Hematopoietic multipotent progenitor cell (in vitro differentiated cells): ENCODE measurements around the gene ARHGEF5. TPM values are rescaled to one million over a fixed set of nuclear protein-coding genes. Genes with fewer than 3 reads are reported as not detected.

ENCODE experiments used
- DNase-seq, 3 donors: peaks; one replicate each; pipeline ENCODE4 v3.0.0-alpha.2; 2011 to 2015; ENCODE audit warnings: low read depth in 2 of 3, low spot score in 2 of 3
- total RNA-seq: library from RNA; depleted of rRNA; stranded (reverse); fragments of >200 nt; gene quantifications from one replicate; pipeline ENCODE4 v1.2.3, GENCODE V29; 2012

Gene ARHGEF5
- total RNA-seq, 1 donor: 4.3 TPM

DNA sequence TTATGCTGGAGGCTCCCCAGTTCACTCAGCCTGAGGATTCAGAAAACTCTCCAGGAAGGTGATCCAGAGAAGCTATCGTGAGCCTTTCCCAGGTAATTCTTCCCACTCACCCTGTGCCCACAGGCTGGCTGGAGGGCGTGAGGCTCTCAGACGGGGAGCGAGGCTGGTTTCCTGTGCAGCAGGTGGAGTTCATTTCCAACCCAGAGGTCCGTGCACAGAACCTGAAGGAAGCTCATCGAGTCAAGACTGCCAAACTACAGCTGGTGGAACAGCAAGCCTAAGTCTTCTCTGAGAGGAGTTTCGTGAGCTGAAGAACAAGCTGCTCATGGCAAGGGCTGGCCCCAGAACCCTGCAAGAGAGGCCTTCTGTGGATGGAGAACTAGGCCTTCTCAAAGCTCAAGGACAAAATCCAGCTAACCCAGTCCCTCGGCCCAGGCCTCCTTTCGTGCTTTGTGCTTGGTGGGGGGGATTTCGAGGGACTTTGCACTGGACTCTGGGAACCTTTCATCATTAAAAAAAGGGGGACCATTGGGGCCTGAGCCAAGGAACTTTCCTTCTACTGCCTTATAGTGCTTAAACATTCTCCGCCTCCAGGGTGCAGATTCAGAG is 24.7 kb downstream of the ARHGEF5 start:
- DNase-seq: no peak

DNA sequence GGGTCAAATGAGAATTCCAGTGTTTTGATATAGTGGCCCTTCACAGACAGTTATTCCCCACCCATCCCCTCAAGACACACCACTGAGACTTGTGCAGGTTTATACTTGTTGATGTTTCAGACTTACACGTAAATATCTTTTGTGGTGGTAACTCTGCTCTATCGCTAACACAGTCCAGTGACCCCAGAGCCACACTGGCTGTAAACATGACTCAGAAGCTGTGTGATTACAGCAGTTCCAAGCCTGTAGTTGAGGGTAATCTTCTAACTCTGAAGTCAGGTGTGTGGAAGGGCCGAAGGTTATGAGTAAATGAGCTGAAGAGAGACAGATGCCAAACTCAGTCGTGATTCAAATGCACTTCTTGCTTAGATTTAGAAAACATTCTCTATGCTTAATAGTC is 28.9 kb downstream of the ARHGEF5 start:
- no peak for DNase-seq

DNA sequence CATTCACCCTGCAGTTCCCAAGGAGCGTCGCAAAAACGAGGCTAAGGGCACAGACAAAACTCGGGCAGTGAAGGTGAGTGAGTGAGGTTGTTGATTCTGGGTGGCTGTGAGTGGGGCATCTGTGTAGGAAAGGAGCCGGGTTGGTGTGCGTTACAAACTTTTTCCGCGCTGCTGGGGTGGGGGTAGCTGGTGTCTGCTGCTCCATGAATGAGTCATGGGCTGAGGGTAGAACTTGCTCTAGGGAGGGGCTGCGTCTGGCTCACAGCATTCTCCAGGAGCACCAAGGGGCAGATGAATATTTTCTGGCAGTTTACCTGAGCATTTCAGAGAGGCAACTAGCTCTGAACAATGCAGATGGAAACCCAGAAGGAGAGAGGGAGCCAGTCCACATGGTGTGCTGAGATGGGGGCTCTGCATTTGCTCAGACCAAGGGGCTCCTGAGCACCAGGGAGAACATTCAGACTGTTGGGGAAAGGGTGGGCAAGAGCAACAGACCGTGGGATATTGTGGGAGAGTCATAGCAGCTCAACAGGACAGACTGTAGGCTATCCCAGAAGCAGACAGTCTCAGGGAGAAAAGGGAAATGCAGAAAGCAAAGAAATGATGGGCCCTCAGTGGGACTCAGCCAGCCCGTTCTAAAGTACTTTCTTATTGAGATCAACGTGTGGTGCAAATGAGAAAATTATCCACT is 29.5 kb downstream of the ARHGEF5 start:
- peak in 1 of 3 donors; percentile 23 for DNase-seq

DNA sequence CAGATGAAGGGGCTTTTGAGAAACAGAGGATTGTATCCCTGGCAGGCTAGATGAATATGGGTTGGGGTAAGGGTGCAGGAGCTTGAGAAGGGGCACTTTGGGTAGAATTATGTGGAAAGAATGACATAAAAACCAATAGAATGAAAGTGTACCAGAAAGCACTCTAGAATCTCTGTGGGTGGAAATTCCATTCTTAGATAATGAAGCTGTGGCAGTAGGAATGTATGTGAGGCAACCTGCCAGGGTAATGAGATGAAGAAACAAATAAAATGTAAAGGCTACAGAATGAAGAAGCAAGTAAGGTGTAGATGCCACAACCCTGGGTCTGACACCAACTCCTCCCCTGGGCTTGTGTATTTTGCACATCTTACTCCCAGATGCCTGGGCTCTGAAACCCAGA is 31.5 kb downstream of the ARHGEF5 start:
- no peak for DNase-seq

DNA sequence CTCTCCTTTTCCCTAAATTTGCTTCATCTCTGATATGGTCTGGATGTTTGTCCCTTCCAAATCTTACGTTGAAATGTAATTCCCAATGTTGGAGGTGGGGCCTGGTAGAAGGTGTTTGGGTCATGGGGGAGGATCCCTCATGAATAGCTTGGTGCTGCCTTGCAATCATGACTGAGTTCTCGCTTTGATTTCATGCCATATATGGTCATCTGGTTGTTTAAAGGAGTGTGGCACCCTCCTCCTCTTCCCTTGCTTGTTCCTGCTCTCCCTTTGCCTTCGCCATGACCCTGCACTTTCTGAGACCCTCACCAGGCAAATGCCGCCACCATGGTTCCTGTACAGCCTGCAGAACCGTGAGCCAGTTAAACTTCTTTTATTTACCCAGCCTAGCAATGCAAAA is 33.7 kb downstream of the ARHGEF5 start:
- DNase-seq: no peak

DNA sequence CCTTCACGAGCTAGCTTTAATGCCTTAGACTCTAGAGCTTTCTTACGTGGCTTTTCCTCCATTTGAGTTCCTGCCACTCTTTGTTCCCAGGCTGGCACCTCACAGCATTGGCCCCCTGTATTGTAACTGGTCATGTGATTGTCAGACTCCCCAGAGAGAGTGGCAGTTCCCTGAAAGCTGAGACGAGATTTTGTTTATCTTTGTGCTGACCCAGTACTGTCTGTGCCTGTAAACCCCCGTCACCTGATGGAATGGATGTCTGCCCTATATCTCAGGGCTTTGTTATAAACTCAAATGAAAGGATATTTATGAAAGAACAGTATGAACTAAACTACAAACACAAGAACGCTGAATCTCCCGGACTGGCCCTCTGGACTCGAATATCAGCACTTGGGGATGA is 35.3 kb downstream of the ARHGEF5 start:
- no peak for DNase-seq

DNA sequence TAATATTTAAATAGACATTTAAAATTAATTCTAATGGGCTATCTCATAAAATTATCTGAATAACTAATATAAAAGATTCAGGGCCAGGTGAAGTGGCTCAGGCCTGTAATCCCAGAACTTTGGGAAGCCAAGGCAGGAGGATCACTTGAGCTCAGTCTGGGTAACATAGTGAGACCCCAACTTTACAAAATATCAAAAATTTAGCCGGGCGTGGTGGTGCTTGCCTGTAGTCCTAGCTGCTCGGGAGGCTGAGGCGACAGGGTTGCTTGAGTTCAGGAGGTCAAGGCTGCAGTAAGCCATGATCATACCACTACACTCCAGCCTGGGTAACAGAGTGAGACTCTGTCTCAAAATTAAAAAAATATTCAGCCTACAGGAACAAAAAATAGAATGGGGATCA is 35.8 kb downstream of the ARHGEF5 start:
- no peak for DNase-seq

DNA sequence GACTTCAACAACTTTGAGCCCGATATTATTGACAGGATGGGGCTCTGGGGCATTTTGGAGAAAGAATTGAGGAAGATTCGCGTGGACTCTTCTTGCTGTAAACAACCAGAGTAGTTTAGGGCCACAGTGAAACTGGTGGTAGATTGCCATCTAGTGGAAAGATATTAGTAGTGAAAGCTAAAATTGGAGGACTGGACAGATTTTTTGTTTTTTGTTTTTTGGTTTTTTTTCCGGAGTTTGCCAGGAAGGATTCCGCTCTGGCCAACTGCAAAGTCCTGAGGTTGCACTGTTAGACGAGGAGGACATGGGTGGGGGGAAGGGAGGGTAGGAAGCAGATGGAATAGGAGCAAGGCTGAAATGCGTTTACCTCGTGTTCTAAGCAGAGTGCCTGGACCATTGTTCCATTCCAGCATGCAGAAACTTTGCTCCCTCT is 36.6 kb downstream of the ARHGEF5 start:
- peak; percentile 21 to 78 (median 49) for DNase-seq

DNA sequence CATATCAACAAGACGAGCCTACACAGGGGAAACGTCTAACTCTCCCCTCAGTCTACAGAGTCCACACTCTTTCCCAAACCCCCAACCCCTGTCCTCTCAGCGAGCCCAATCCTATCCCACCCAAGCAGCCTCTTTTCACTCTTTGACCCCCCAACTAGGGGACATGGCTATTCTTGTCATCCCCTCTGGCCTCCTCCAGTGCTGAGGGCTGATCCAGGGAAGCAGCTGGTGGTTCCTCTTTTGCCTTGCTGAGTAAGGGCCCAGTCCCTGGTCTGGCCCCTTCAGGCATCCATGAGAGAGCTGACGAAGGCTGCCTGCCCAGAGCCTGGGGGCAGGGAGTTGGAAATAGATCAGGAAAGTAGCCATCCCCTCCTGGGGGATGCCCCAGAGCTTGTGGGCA is 41.9 kb downstream of the ARHGEF5 start:
- peak in 1 of 3 donors; percentile 9 for DNase-seq

DNA sequence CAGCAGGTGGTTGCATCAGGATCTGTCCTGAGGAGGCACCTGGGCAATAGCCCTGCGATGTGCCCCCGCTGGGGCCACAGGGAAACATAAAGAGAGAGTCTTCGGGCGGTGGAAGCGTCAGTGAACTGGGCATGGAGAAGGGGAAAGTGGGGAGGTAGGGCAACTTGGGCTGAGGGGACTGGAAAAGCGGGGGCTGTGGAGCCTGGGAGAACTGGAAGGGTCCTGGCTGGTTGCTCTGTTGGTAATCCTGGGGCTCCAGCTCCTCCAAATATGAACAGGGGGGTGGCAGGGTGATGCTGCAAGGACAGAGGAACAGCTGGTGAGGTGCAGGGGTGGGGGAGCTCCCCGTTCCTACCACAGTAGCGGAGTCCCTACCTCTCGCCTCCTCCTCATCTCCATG is 43.1 kb downstream of the ARHGEF5 start:
- DNase-seq: no peak

DNA sequence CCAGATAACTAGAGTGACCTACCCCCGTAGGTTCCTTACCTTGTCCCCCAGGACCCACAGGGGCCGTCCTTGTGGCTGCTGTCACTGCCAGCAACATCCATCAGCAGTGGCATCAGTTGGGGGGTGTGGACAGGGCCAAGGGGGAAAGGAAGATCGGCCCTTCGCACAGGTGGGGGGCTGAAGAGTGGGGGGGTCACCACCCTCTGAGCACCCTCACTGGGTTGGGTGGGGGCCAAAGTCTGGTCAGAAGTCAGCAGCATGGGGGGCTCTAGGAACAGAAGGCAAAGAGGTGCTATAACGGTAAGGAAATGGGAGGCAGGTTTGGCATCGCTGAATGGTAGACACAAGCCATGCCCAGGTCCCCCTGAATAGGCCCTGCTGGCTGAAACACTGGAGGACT is 43.7 kb downstream of the ARHGEF5 start:
- no peak for DNase-seq

DNA sequence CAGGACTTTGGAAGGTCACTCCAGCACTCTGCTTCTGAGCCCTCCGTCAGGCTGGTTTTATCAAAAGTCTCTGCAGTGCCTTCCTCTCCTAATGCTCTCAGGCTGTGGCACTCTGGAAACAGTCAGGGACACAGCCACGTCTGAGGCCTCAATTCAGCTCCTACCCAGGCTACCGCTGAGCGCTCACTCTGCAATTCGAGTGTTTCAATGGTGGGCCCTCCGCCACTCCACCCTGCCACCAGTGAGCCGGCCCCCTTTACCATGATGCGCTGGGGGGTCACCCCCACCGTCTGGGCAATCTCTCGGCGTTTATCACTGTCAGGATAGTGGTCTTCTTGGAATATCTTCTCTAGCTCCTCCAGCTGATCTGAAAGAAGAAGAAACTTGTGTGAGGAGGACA is 44.7 kb downstream of the ARHGEF5 start:
- no peak for DNase-seq

DNA sequence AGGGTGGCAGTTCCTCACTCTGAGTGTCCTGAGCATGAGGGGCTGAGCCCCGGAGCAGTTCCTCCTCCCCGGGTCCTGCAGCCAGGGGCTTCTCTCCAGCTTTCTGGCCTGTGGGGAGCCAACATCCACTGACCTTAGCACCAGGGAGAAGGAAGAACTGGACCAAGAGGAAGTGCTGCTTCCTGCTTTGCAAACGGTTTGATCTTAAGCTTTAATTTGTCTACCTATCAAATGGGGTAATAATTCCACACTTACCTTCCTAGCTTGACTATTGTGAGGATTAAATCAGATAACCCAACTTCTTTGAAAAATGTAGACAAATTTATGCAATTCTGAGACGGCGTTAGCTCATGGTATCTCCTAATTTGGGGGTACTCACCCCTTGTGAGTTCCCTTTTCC is 46.3 kb downstream of the ARHGEF5 start:
- no peak for DNase-seq

DNA sequence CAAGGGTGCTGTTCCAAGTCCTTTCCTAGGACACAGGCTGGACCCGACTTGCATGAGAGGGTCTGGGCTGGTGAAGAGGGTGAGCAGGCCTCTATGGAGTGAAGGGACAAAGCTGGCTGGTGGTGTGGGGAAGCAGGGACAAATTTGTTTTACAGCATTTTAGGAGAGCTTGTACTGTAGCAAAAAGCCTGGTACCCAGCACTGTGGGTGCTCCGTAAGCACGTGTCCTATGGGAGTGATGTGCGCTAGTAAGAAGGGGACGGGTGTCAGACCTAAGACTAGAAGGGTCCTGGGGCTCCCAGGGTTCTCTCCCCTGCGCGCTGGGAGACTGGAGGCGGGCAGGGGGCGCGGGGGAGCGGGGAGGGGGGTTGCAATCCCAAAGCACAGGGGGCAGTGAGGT is 47.9 kb downstream of the ARHGEF5 start:
- no peak for DNase-seq

DNA sequence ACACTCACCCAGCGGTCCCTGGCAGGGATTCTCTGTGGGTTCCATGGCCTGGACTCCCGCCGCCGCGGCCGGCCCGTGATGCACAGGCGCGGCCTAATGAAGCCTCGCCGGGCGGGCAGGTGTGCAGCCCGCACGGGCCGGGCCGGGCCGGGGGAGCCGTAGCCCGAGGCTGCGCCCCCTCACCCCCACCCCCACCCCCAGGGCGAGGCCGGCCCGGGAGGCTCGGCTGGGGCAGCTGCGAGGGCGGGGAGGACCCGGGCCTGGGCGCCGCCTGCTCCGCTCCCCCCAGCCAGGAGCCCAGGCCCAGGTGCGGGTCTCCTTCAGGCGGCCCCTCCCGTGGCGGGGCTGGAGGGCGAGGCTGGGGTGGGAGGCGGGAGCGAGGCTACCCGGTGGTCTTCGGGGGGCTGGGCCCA is 48.5 kb downstream of the ARHGEF5 start, which contains the start of gene NOBOX:
Gene NOBOX, minus strand, starts transcription at position 45 of the 413 bp plus-strand sequence.
- no peak for DNase-seq

DNA sequence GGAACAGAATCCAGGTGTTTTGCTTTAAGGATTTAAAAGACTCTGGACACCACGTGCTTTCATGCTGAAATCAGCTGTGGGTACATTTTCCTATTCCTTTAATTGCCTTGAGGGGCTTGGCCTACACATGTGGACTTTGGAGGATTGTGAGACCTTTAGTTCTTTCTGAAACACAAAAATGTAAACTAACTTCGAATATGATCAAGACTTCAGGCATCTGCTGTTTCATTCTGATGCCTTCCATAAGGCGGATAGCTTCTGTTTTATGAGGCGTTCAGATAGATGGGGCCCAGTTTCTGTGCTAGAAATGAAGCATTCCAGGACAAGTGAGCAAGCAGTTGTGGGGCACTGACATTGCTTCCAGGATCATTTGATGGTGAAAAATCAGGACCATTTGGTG is 49.7 kb downstream of the ARHGEF5 start:
- DNase-seq: no peak

DNA sequence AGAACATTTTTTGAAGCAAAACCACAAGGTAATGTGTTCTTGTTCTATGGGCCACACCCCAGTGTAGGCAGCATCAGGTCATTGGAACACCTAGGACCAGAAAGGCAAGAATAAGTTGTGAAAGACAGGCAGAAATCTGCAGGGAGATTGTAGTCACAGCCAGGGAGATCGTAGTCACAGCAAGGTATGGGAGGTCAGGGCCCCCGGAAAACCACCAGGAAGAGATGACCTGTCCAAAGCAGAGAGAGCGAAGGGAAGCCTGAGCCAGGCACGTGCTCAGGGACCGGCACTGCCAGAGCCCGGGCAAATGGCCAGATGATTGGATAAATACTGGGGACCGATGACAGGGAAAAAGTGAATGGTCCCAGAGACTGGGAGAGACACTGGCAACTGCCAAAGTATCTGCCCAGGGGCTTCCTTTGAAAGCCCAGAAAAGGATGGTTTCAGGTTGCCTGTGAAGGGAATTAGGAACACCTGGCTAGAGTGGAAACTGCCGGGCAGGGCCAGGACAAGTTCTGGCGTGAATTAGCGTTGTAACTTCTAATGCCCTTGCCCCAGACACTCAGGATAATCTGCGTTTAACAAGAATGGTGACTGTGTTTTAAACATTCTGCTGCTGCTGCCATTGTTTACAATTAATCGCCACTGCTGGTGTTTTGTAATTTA is 52.2 kb downstream of the ARHGEF5 start:
- DNase-seq: no peak

DNA sequence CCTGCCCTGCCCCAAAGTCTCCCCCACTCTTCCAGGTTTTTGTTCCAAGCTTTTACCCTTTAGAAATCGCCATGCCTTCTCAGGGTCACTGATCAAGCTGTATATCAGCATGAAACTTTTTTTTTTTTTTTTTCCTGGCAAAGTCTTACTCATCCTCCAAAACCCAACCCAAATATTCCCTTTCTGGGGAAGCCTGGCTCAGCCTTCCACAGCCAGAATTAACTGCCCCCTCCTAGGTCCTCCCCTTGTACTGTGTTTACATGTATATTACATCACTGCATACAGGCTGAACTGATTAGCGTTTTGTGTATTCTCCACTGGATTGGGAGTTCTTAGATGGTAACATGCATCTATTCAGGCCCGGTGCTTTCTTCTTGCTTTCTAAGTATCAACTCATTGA is 52.9 kb downstream of the ARHGEF5 start:
- no peak for DNase-seq

DNA sequence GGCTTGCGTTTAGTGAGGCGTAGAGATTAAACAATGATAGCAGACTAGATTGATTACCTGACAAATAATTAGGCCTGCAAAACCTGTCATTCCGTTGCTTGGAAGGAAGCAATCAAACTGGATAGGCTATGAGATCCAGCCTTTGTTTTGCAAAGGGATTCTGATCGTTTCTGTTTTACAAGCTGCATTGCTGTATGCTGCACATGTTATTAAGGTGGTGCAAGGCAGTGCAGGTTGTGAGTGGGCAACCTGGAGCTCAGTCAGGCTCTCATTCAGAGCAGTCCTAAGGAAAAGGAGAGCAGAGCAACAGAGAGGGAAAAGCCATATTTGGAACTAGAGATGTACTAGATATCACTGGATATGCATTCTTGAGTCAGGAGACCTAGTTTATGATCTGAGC is 55.2 kb downstream of the ARHGEF5 start:
- DNase-seq: no peak

DNA sequence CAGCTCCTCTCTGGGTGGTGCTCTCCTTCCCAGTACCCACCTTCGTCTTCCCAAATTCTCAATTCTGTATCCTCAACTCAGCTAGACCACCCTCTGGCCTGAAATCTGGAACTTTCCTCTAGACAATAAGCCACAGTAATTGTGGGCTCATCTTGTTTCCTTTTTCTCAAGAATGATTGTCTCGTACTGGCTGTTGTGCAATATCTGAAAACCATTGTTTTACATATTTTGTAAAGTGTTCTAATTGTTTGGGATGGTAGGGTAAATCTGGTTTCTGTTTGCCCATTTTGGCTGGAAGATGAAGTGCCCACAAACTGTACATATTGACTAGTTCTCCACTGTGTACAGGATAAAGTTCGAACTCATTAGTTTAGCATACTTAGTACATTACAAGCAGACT is 59.6 kb downstream of the ARHGEF5 start:
- no peak for DNase-seq

DNA sequence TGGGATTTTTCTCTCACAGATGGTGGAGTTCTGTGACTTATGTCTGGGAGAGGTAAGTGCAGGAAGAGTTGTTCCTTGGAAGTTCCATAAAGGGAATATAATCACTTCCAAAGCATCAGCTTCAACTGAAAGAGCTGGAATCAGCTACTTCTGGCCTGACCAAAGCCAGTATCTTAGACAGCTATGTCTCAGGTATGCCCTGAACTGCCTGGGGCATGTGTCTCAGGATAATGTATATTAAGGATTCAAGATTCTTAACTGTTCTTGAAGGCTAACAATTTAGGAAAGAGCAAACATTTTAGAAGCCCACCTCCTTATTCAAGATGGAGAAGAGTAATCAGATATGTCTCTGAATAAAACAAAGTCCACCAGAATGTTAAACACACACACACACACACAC is 60.7 kb downstream of the ARHGEF5 start:
- no peak for DNase-seq

DNA sequence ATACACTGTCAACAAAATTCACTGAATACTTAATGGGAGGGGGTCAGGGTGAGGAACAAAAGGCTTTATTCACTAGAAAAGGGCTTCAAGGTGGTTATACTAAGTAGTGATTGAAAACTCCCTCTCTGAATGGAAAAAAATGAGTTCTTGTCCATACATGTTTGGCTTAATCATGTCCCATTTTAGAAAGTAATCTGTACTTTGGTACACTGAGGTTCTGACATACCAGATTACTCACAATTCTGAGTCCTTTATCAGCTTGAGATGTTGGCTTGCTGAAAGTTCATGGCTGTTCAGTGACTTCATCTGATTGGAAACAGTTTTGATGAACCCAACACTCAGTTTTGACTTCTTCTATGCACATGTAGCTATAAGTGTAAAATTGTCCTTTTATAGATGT is 61.1 kb downstream of the ARHGEF5 start:
- DNase-seq: no peak
